ENCODE results near the gene CACNA2D3.

GRCh38 chr3:54785976-54786375 is 663.6 kb downstream of the CACNA2D3 start:
- TF ChIP-seq, protein P1, sequence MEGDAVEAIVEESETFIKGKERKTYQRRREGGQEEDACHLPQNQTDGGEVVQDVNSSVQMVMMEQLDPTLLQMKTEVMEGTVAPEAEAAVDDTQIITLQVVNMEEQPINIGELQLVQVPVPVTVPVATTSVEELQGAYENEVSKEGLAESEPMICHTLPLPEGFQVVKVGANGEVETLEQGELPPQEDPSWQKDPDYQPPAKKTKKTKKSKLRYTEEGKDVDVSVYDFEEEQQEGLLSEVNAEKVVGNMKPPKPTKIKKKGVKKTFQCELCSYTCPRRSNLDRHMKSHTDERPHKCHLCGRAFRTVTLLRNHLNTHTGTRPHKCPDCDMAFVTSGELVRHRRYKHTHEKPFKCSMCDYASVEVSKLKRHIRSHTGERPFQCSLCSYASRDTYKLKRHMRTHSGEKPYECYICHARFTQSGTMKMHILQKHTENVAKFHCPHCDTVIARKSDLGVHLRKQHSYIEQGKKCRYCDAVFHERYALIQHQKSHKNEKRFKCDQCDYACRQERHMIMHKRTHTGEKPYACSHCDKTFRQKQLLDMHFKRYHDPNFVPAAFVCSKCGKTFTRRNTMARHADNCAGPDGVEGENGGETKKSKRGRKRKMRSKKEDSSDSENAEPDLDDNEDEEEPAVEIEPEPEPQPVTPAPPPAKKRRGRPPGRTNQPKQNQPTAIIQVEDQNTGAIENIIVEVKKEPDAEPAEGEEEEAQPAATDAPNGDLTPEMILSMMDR (IDR thresholded peaks at IDR 0.05; ENCODE audit: insufficient read depth, low read length, poor library complexity, severe bottlenecking) = no peak
- TF ChIP-seq EZH2phosphoT487 (conservative IDR thresholded peaks at IDR 0.05; ENCODE audit: low read length) = no peak

Data from SU-DHL-6 (cell line).